Mesenchymal stem cell (in vitro differentiated cells and primary cell): ENCODE results near the gene ZFP36L1.

ENCODE experiments used
- DNase-seq: peaks from one replicate; pipeline ENCODE4 v3.0.0-alpha.2; 2013
- H2AFZ ChIP-seq: one replicate; pipeline ENCODE4 v1.6.1; 2013; ENCODE audit warnings: low read depth, mild to moderate bottlenecking, control low read depth, inconsistent platforms, low read length, moderate library complexity
- H2AK5ac ChIP-seq: 2 replicates; pipeline ENCODE4 v1.6.1; 2013; ENCODE audit warnings: low read length, moderate library complexity, mild to moderate bottlenecking, inconsistent platforms; ENCODE audit not compliant: severe bottlenecking
- H2BK120ac ChIP-seq: one replicate; pipeline ENCODE4 v1.6.1; 2013; ENCODE audit warnings: low read depth, mild to moderate bottlenecking, inconsistent platforms, low read length, moderate library complexity
- H2BK12ac ChIP-seq, 2 experiments: one replicate each; pipeline ENCODE4 v1.6.1; 2013; ENCODE audit warnings: inconsistent platforms in 2 of 2, low read length in 2 of 2, mild to moderate bottlenecking in 2 of 2, moderate library complexity in 2 of 2, control low read depth in 1 of 2
- H2BK15ac ChIP-seq: one replicate; pipeline ENCODE4 v1.6.1; 2013; ENCODE audit warnings: mild to moderate bottlenecking, low read depth, inconsistent platforms; ENCODE audit not compliant: poor library complexity, severe bottlenecking
- H2BK5ac ChIP-seq: 2 replicates; pipeline ENCODE4 v1.6.1; 2013; ENCODE audit warnings: low read depth, mild to moderate bottlenecking, low read length, control low read depth, inconsistent platforms; ENCODE audit not compliant: poor library complexity, severe bottlenecking
- H3K14ac ChIP-seq, 2 experiments: one replicate each; pipeline ENCODE4 v1.6.1; 2013; ENCODE audit warnings: inconsistent platforms in 2 of 2, low read length in 2 of 2, control low read depth in 1 of 2, mild to moderate bottlenecking in 1 of 2, moderate library complexity in 1 of 2
- H3K18ac ChIP-seq, 2 experiments: one replicate each; pipeline ENCODE4 v1.6.1; 2013; ENCODE audit warnings: inconsistent platforms in 2 of 2, low read length in 2 of 2, control low read depth in 1 of 2, low read depth in 1 of 2, mild to moderate bottlenecking in 1 of 2
- H3K23ac ChIP-seq, 2 experiments: one replicate each; pipeline ENCODE4 v1.6.1; 2013; ENCODE audit warnings: inconsistent platforms in 2 of 2, low read length in 2 of 2, mild to moderate bottlenecking in 2 of 2, moderate library complexity in 2 of 2, control low read depth in 1 of 2
- H3K27ac ChIP-seq: 2 replicates; pipeline ENCODE4 v1.5.1; 2013; ENCODE audit warnings: mild to moderate bottlenecking, moderate library complexity, low read length, control low read depth, inconsistent platforms; ENCODE audit not compliant: poor library complexity, severe bottlenecking
- H3K27me3 ChIP-seq, 2 experiments: 2 replicates each; pipeline versions ENCODE4 v1.6.1 to v1.7.0; 2013; ENCODE audit warnings: low read length in 2 of 2, mild to moderate bottlenecking in 2 of 2, moderate library complexity in 2 of 2, control low read depth in 1 of 2, inconsistent platforms in 1 of 2; ENCODE audit not compliant: control insufficient read depth in 1 of 2, insufficient read depth in 1 of 2
- H3K36me3 ChIP-seq, 2 experiments: 2 replicates each; pipeline versions ENCODE4 v1.6.1 to v1.7.0; 2013; ENCODE audit warnings: low read length in 2 of 2, control low read depth in 1 of 2, inconsistent platforms in 1 of 2, low read depth in 1 of 2, mild to moderate bottlenecking in 1 of 2; ENCODE audit not compliant: insufficient read depth in 2 of 2, control insufficient read depth in 1 of 2
- H3K4ac ChIP-seq, 2 experiments: one replicate each; pipeline ENCODE4 v1.6.1; 2013; ENCODE audit warnings: inconsistent platforms in 2 of 2, low read length in 2 of 2, mild to moderate bottlenecking in 2 of 2, moderate library complexity in 2 of 2, control low read depth in 1 of 2, low read depth in 1 of 2
- H3K4me1 ChIP-seq: 2 replicates; pipeline ENCODE4 v1.6.1; 2013; ENCODE audit warnings: low read depth, low read length, control low read depth; ENCODE audit not compliant: control insufficient read depth, insufficient read depth
- H3K4me2 ChIP-seq: 2 replicates; pipeline ENCODE4 v1.6.1; 2013; ENCODE audit warnings: low read length, mild to moderate bottlenecking, inconsistent platforms; ENCODE audit not compliant: poor library complexity, severe bottlenecking
- H3K4me3 ChIP-seq, 2 experiments: 2 replicates each; pipeline versions ENCODE4 v1.5.1 to v1.7.0; 2013; ENCODE audit warnings: low read length in 2 of 2, mild to moderate bottlenecking in 2 of 2, control low read depth in 1 of 2, low read depth in 1 of 2; ENCODE audit not compliant: insufficient read depth in 1 of 2
- H3K79me1 ChIP-seq: replicated peaks from 2 replicates; pipeline ENCODE4 v1.6.1; 2013; ENCODE audit warnings: mild to moderate bottlenecking, control low read depth, low read length, inconsistent platforms; ENCODE audit not compliant: poor library complexity, severe bottlenecking
- H3K9ac ChIP-seq: 2 replicates; pipeline ENCODE4 v1.7.0; 2013; ENCODE audit warnings: mild to moderate bottlenecking, low read length, moderate library complexity
- H3K9me3 ChIP-seq: 2 replicates; pipeline ENCODE4 v1.7.0; 2013; ENCODE audit warnings: mild to moderate bottlenecking, low read length; ENCODE audit not compliant: control insufficient read depth
- H4K8ac ChIP-seq: one replicate; pipeline ENCODE4 v1.6.1; 2013; ENCODE audit warnings: inconsistent platforms, mild to moderate bottlenecking, low read length, moderate library complexity
- H4K91ac ChIP-seq: one replicate; pipeline ENCODE4 v1.6.1; 2013; ENCODE audit warnings: mild to moderate bottlenecking, low read length, inconsistent platforms
- WGBS: methylation state at CpG from one replicate; pipeline ENCODE4 v1.1.7; 2013; ENCODE audit warnings: mixed read lengths; 5-methylcytosine and 5-hydroxymethylcytosine counted together

ZFP36L1 gene

GRCh38 chr14:68824517-68825347, 31.9 kb upstream of the ZFP36L1 start:
- no peaks in the 10 kb centered on the region for H3K79me1 ChIP-seq
- peak overlapping the region in 1 of 2 experiments; percentile 26 for H3K4ac ChIP-seq
- no peak overlapping the region for H3K14ac ChIP-seq
- H3K9ac ChIP-seq, result peak overlapping the region; percentile 61
- no peak overlapping the region for H3K4me2 ChIP-seq
- no peak overlapping the region for H3K23ac ChIP-seq
- H2BK12ac ChIP-seq, result peak overlapping the region; percentile 37 to 75
- no peak overlapping the region for H2BK5ac ChIP-seq
- H3K4me3 ChIP-seq, result peak overlapping the region in 1 of 2 experiments; percentile 55
- no peaks in the 10 kb centered on the region for H3K36me3 ChIP-seq
- H3K9me3 ChIP-seq, result no peaks in the 10 kb centered on the region
- DNase-seq, result peak; percentile 72
- peaks cover 20% of the 10 kb centered on the region for H3K4me1 ChIP-seq
- H3K27ac ChIP-seq, result no peak overlapping the region
- H3K18ac ChIP-seq, result peak overlapping the region; percentile 24 to 61
- 26% methylated on average over 10 of the region's 11 CpGs for WGBS
- peak overlapping the region; percentile 70 for H2BK15ac ChIP-seq
- peak overlapping the region; percentile 89 for H4K8ac ChIP-seq
- H2AK5ac ChIP-seq, result no peak overlapping the region
- H3K27me3 ChIP-seq, result no peaks in the 10 kb centered on the region
- H2BK120ac ChIP-seq, result peak overlapping the region; percentile 66
- peak overlapping the region; percentile 91 for H4K91ac ChIP-seq
- H2AFZ ChIP-seq, result no peak overlapping the region

DNA sequence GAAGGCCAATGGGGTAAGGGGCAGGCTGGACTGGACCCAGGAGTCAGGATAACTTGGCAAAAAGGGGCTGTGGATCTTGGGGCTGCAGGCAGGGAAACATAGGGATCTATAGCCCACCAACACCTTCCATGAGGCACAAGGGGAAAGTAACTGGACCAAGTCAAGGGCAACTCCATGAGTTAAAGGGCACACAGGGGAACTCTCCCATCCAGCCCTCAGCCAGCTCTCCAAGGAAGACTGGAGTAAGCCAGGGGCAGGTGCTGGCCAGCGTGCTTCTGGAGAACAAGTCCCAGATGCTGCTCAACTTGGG, 31.3 kb upstream of the ZFP36L1 start:
- Histone ChIP-seq H3K4me2 (no peak overlapping the region), H3K4me3 (no peak overlapping the region), H3K36me3 (no peaks in the 10 kb centered on the region), H2BK120ac (peak overlapping the region; percentile 66), H3K18ac (peak overlapping the region in 1 of 2 experiments; percentile 61), H2AFZ (no peak overlapping the region), H3K4me1 (peaks cover 24% of the 10 kb centered on the region), H2AK5ac (no peak overlapping the region), H2BK5ac (no peak overlapping the region), H3K14ac (no peak overlapping the region), H3K9me3 (no peaks in the 10 kb centered on the region), H3K27ac (no peak overlapping the region), H4K91ac (no peak overlapping the region), H4K8ac (no peak overlapping the region), H3K4ac (peak overlapping the region in 1 of 2 experiments; percentile 26), H3K23ac (no peak overlapping the region), H3K79me1 (no peaks in the 10 kb centered on the region), H3K27me3 (no peaks in the 10 kb centered on the region), H2BK12ac (peak overlapping the region in 1 of 2 experiments; percentile 37), H2BK15ac (no peak overlapping the region), H3K9ac (peak overlapping the region; percentile 61)
- 100% methylated on average over 1 of the region's 1 CpG for WGBS
- no peak for DNase-seq

DNA sequence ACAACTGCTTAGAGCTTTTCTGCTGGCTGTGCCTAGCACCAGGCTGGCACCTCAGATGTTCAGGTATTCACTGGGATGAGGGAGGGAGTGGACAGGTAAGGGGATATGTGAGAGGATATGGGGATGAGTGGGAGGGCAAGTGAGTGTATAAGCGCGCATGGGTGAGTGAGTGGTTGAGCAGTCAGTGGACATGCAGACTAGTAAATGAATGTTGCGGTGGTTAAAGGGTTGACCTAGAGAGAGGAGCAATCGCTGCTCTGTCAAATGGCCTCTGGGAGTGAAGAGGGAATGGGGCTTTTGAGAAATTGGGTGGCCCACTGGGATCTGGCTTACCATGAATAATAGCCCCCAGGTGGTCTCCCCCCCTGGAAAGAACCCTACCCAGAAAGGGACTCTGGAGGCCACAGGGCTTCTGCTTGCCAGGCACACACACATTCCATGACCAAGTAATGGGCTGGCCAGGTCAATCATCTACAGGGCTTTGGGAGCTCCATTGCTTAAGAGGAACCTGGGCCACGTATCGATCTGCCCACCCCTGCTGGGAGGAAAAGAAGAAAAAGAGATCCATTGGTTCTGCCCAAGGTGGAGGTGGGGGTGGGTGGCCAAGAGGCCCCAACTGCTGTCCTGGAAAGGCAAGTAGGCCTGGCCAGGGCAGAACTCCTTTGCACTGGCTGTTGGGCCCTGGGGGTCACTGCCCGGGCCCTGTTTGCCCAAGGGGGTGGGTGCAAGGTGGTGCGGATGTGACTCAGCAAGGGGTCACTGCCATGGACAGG, 30.8 kb upstream of the ZFP36L1 start:
- Histone ChIP-seq H3K4ac (peak overlapping the region in 1 of 2 experiments; percentile 9), H3K9me3 (no peaks in the 10 kb centered on the region), H2BK15ac (no peak overlapping the region), H2BK12ac (peak overlapping the region in 1 of 2 experiments; percentile 48), H3K4me3 (no peak overlapping the region), H3K4me2 (no peak overlapping the region), H3K9ac (no peak overlapping the region), H4K8ac (no peak overlapping the region), H4K91ac (peak overlapping the region; percentile 79), H2AFZ (no peak overlapping the region), H3K23ac (no peak overlapping the region), H2AK5ac (no peak overlapping the region), H3K79me1 (peaks cover under 1% of the 10 kb centered on the region), H3K36me3 (no peaks in the 10 kb centered on the region), H3K18ac (no peak overlapping the region), H3K27me3 (no peaks in the 10 kb centered on the region), H3K14ac (no peak overlapping the region), H2BK120ac (no peak overlapping the region), H3K4me1 (peaks cover 25% of the 10 kb centered on the region), H2BK5ac (no peak overlapping the region), H3K27ac (no peak overlapping the region)
- 95% methylated on average over 8 of the region's 8 CpGs for WGBS
- no peak for DNase-seq

DNA sequence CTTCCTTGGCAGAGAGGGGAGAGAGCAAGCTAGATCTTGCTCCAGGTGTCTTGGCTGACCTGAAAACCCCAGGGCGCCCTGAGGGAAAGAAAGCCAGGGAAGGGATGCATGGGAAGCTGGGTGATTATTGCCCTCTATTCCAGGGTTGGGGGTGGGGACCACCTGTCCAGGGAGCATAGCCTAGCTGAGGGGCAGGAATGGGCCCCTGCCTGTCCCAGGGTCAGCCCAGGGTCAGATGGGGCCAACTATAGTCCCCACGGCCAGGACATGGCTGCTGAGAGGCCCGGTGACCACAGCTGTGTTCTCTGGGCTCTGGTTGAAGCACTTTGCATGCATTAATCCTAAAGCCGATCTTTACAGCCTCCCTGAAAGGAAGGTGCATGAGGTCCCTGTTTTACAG, 30.1 kb upstream of the ZFP36L1 start:
- Histone ChIP-seq H3K79me1 (peaks cover 4% of the 10 kb centered on the region), H2AK5ac (peak overlapping the region; percentile 4), H2BK5ac (no peak overlapping the region), H4K91ac (no peak overlapping the region), H3K9ac (no peak overlapping the region), H3K9me3 (no peaks in the 10 kb centered on the region), H2BK15ac (no peak overlapping the region), H3K23ac (no peak overlapping the region), H3K18ac (no peak overlapping the region), H3K4ac (peak overlapping the region in 1 of 2 experiments; percentile 9), H2BK120ac (no peak overlapping the region), H3K4me3 (no peak overlapping the region), H2AFZ (no peak overlapping the region), H3K27ac (no peak overlapping the region), H3K4me1 (peaks cover 25% of the 10 kb centered on the region), H3K36me3 (no peaks in the 10 kb centered on the region), H4K8ac (no peak overlapping the region), H3K14ac (peak overlapping the region in 1 of 2 experiments; percentile 28), H2BK12ac (peak overlapping the region in 1 of 2 experiments; percentile 25), H3K4me2 (no peak overlapping the region), H3K27me3 (no peaks in the 10 kb centered on the region)
- WGBS, result 82% methylated on average over 4 of the region's 4 CpGs
- DNase-seq, result no peak
